HEK293T (cell line): ENCODE results near the gene SLC10A1.

Experiments used
- BHLHE40 ChIP-seq: fragments of 450-650 bp; IDR thresholded peaks from 2 replicates; pipeline ENCODE4 v1.6.1; 2016; ENCODE audit warnings: mild to moderate bottlenecking, moderate library complexity, borderline replicate concordance
- ELF4 ChIP-seq: fragments of 450-650 bp; IDR thresholded peaks from 2 replicates; pipeline ENCODE4 v1.6.1; 2017; ENCODE audit warnings: antibody characterized with exemption
- FOXA1 ChIP-seq: fragments of 450-650 bp; IDR thresholded peaks from 2 replicates; pipeline ENCODE4 v1.6.1; 2016; ENCODE audit warnings: mild to moderate bottlenecking
- FOXM1 ChIP-seq: fragments of 450-650 bp; IDR thresholded peaks from 2 replicates; pipeline ENCODE4 v1.6.1; 2017; ENCODE audit warnings: mild to moderate bottlenecking, borderline replicate concordance
- L3MBTL2 ChIP-seq: fragments of 450-650 bp; conservative IDR thresholded peaks from 2 replicates; pipeline ENCODE4 v1.6.1; 2016; ENCODE audit warnings: mild to moderate bottlenecking
- PKNOX1 ChIP-seq: fragments of 450-650 bp; IDR thresholded peaks from 2 replicates; pipeline ENCODE4 v1.6.1; 2016
- SP1 ChIP-seq: fragments of 450-650 bp; IDR thresholded peaks from 2 replicates; pipeline ENCODE4 v1.6.1; 2017
- SUZ12 ChIP-seq: fragments of 450-650 bp; IDR thresholded peaks from 2 replicates; pipeline ENCODE4 v1.6.1; 2016; ENCODE audit warnings: mild to moderate bottlenecking
- TARDBP ChIP-seq: fragments of 450-650 bp; IDR thresholded peaks from 2 replicates; pipeline ENCODE4 v1.6.1; 2016
- ZNF384 ChIP-seq: fragments of 450-650 bp; IDR thresholded peaks from 2 replicates; pipeline ENCODE4 v1.6.1; 2016

- TF ChIP-seq FOXA1, result no peak
- TF ChIP-seq BHLHE40, result no peak
- no peak for TF ChIP-seq PKNOX1
- no peak for TF ChIP-seq ZNF384
- TF ChIP-seq SP1, result no peak
- no peak for TF ChIP-seq FOXM1
- no peak for TF ChIP-seq ELF4
- TF ChIP-seq TARDBP, result no peak
- TF ChIP-seq SUZ12, result no peak
- TF ChIP-seq L3MBTL2, result no peak
Measured at GRCh38 chr14:69754487-69754886, 42.6 kb downstream of the SLC10A1 start.
